Suprapubic skin (tissue), 4 donors: ENCODE results near the gene UVSSA. TPM values are rescaled to one million over a fixed set of nuclear protein-coding genes. Genes with fewer than 3 reads are reported as not detected.
A peak's percentile ranks its signal among the peaks of the same experiment; 100 is the strongest.

Source experiments
- DNase-seq, 2 donors: peaks; one replicate each; pipeline ENCODE4 v3.0.0-alpha.2; 2019; ENCODE audit warnings: low spot score in 2 of 2
- H3K27ac ChIP-seq: fragments of 200-600 bp; sonication (generic); one replicate; pipeline ENCODE4 v1.5.1; 2019
- H3K27me3 ChIP-seq: fragments of 200-600 bp; sonication (generic); one replicate; pipeline ENCODE4 v1.5.1; 2019
- H3K36me3 ChIP-seq: fragments of 200-600 bp; sonication (generic); one replicate; pipeline ENCODE4 v1.5.1; 2019
- H3K4me1 ChIP-seq: fragments of 200-600 bp; sonication (generic); one replicate; pipeline ENCODE4 v1.5.1; 2019
- H3K4me3 ChIP-seq: fragments of 200-600 bp; sonication (generic); one replicate; pipeline ENCODE4 v1.5.1; 2019; ENCODE audit warnings: mild to moderate bottlenecking
- H3K9me3 ChIP-seq: fragments of 200-600 bp; sonication (generic); one replicate; pipeline ENCODE4 v1.5.1; 2019
- EP300 ChIP-seq: sonication (generic); formaldehyde crosslinking; IDR thresholded peaks from one replicate; pipeline ENCODE4 v1.6.1; 2017; ENCODE audit warnings: antibody characterized with exemption
- POLR2A ChIP-seq, 2 donors: fragments of 450-650 bp; IDR thresholded peaks; one replicate each; pipeline ENCODE4 v1.6.1; 2017; ENCODE audit warnings: antibody characterized with exemption in 2 of 2, mild to moderate bottlenecking in 2 of 2, moderate library complexity in 2 of 2
- POLR2AphosphoS5 ChIP-seq, 3 donors: sonication (generic); formaldehyde crosslinking; IDR thresholded peaks; one replicate each; pipeline ENCODE4 v1.6.1; 2017; ENCODE audit warnings: antibody characterized with exemption in 3 of 3
- WGBS: methylation state at CpG from one replicate; pipeline ENCODE4 v1.1.5; 2018; 5-methylcytosine and 5-hydroxymethylcytosine counted together
- total RNA-seq, 4 donors: library from RNA; depleted of rRNA; stranded (reverse); fragments of >200 nt; gene quantifications; one replicate each; pipeline ENCODE4 v1.1.0, GENCODE V29; 2016
- TF ChIP-seq, protein P1 (sequence below), 2 donors: fragments of 200-600 bp in 1 of 2; fragments of 450-650 bp in 1 of 2; sonication (generic) in 1 of 2; IDR thresholded peaks; one replicate each; pipeline ENCODE4 v1.5.1; 2016 to 2019; ENCODE audit warnings: antibody characterized with exemption in 2 of 2, mild to moderate bottlenecking in 1 of 2, moderate library complexity in 1 of 2

UVSSA gene
- total RNA-seq, 4 donors from 2014 or later = 16.2 to 107 (median 24.9) TPM

GRCh38 chr4:1411436-1412375 lies 64.7 kb downstream of the UVSSA start:
- Histone ChIP-seq H3K4me1 (peaks cover 20% of the 10 kb centered on the region), H3K36me3 (no peaks in the 10 kb centered on the region), H3K27ac (no peak overlapping the region), H3K9me3 (no peaks in the 10 kb centered on the region), H3K4me3 (no peak overlapping the region), H3K27me3 (peaks cover 99% of the 10 kb centered on the region)
- TF ChIP-seq POLR2A (IDR thresholded peaks at IDR 0.05) (no peak), EP300 (no peak), POLR2AphosphoS5 (IDR thresholded peaks at IDR 0.05) (no peak)
- TF ChIP-seq, protein P1, sequence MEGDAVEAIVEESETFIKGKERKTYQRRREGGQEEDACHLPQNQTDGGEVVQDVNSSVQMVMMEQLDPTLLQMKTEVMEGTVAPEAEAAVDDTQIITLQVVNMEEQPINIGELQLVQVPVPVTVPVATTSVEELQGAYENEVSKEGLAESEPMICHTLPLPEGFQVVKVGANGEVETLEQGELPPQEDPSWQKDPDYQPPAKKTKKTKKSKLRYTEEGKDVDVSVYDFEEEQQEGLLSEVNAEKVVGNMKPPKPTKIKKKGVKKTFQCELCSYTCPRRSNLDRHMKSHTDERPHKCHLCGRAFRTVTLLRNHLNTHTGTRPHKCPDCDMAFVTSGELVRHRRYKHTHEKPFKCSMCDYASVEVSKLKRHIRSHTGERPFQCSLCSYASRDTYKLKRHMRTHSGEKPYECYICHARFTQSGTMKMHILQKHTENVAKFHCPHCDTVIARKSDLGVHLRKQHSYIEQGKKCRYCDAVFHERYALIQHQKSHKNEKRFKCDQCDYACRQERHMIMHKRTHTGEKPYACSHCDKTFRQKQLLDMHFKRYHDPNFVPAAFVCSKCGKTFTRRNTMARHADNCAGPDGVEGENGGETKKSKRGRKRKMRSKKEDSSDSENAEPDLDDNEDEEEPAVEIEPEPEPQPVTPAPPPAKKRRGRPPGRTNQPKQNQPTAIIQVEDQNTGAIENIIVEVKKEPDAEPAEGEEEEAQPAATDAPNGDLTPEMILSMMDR (IDR thresholded peaks at IDR 0.05) = no peak
- DNase-seq = no peak
- WGBS = 53% methylated on average over 13 of the region's 17 CpGs

- no peak overlapping the region for H3K27ac ChIP-seq
- 69% methylated on average over 10 of the region's 15 CpGs for WGBS
- H3K4me1 ChIP-seq = peaks cover 11% of the 10 kb centered on the region
- peaks cover 99% of the 10 kb centered on the region for H3K27me3 ChIP-seq
- TF ChIP-seq POLR2A (IDR thresholded peaks at IDR 0.05) = no peak
- TF ChIP-seq EP300 = no peak
- TF ChIP-seq, protein P1 (IDR thresholded peaks at IDR 0.05) = no peak
- TF ChIP-seq POLR2AphosphoS5 (IDR thresholded peaks at IDR 0.05) = no peak
- no peaks in the 10 kb centered on the region for H3K9me3 ChIP-seq
- DNase-seq = no peak
- no peak overlapping the region for H3K4me3 ChIP-seq
- H3K36me3 ChIP-seq = no peaks in the 10 kb centered on the region
These were observed 65.6 kb downstream of the UVSSA start for GRCh38 chr4:1412376-1413203.

DNA sequence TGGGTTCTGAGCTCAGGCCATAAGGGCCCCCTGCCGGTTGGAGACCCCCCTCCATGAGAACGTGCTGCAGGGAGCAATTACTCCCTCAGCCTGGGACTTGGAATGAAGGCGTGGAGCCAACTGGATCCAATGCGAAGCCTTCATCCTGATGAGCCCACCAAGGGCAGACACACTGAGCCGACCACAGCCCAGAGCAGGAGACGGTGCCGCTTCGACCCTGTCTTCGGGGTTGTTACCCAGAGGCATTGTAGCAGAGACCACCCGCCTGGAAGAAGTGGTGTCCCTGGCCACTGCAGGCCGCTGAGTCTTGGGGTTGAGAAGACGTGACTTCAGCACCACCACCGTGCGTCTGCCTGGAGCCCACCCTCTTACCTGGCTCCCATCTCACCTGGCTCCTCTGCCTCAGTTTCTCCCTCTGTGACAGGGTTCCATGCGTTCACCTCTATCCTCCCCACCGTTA lies 66.2 kb downstream of the UVSSA start:
- Histone ChIP-seq H3K27me3 (peaks cover 99% of the 10 kb centered on the region), H3K36me3 (no peaks in the 10 kb centered on the region), H3K4me1 (peaks cover 6% of the 10 kb centered on the region), H3K9me3 (no peaks in the 10 kb centered on the region), H3K4me3 (no peak overlapping the region), H3K27ac (no peak overlapping the region)
- 63% methylated on average over 5 of the region's 16 CpGs for WGBS
- TF ChIP-seq, protein P1 (IDR thresholded peaks at IDR 0.05) = no peak
- TF ChIP-seq EP300 (no peak), POLR2AphosphoS5 (IDR thresholded peaks at IDR 0.05) (no peak), POLR2A (IDR thresholded peaks at IDR 0.05) (no peak)
- no peak for DNase-seq

DNA sequence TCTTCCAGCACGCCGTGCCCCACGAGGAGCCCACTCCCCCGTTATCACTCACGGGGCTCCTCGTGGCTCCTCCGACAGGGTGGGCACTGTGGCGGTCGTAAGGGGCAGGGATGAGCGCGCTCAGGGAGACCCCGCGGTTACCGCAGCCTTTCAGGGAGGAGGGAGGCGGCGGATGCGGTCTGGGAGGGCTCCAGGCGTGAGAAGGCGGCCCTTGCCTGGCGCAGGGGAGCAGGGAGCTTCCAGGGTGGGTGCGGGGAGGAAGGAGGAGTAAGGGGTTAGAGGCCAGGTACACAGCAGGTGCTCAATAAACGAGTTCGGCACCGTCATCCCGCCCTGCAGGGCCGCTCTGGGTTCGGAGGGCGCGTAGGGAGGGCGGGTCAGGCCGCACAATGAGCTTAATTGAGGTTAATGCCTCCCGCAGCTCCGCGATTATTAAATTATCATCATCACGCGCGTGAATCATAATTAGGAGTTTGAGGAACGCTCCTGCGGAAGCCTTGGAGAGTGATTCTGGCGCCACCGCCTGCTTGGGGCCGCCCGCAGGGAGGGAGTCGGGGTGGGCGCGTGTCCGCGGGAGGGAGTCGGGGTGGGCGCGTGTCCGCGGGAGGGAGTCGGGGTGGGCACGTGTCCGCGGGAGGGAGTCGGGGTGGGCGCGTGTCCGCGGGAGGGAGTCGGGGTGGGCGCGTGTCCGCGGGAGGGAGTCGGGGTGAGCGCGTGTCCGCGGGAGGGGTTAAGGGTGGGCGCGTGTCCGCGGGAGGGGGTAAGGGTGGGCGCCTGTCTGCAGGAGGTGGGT lies 66.9 kb downstream of the UVSSA start:
- Histone ChIP-seq H3K27ac (no peak overlapping the region), H3K4me3 (no peak overlapping the region), H3K27me3 (peaks cover 99% of the 10 kb centered on the region), H3K36me3 (no peaks in the 10 kb centered on the region), H3K4me1 (peaks cover 6% of the 10 kb centered on the region), H3K9me3 (no peaks in the 10 kb centered on the region)
- 16% methylated on average over 29 of the region's 77 CpGs for WGBS
- peak in 1 of 2 donors; percentile 76 for DNase-seq
- TF ChIP-seq POLR2A (IDR thresholded peaks at IDR 0.05) = no peak
- TF ChIP-seq, protein P1 (IDR thresholded peaks at IDR 0.05) = no peak
- no peak for TF ChIP-seq EP300
- no peak for TF ChIP-seq POLR2AphosphoS5 (IDR thresholded peaks at IDR 0.05)
